Endothelial cell of umbilical vein (primary cell): ENCODE results near the gene CBX6. TPM values are rescaled to one million over a fixed set of nuclear protein-coding genes. Genes with fewer than 3 reads are reported as not detected.

Experiments used
- BruUV-seq: library from RNA; stranded (reverse); fragments of 400-500 nt; replicated peaks from 2 replicates; lab custom pipeline; 2021; lab: Mats Ljungman, UMichigan
- CTCF ChIA-PET: fragments of 300-600, 350-600 bp; sonication (Branson Sonifier 250); formaldehyde crosslinking; loops from one replicate; lab custom pipeline; 2021; ENCODE audit warnings: antibody characterized with exemption, inconsistent platforms; lab: Charles Lee
- POLR2A ChIA-PET: fragments of 300-600, 350-600 bp; sonication (Branson Sonifier 250); formaldehyde crosslinking; loops from one replicate; lab custom pipeline; 2021; ENCODE audit warnings: antibody characterized with exemption, inconsistent platforms; lab: Charles Lee
- DNase-seq: peaks from one replicate; pipeline ENCODE4 v3.0.0-alpha.2; 2011; ENCODE audit warnings: low read depth, low spot score
- FAIRE-seq: peaks from 2 replicates; lab custom pipeline; 2011; peaks lifted over from hg19 to GRCh38; lab: Jason Lieb, UNC
- H2AFZ ChIP-seq: 2 replicates; pipeline ENCODE4 v1.6.0; 2012; ENCODE audit warnings: low read depth, low read length, control low read depth, inconsistent platforms
- H3K27ac ChIP-seq: 2 replicates; pipeline ENCODE4 v1.5.1; 2011; ENCODE audit warnings: low read depth, mild to moderate bottlenecking, control low read depth, low read length, moderate library complexity; ENCODE audit not compliant: insufficient read depth
- H3K27me3 ChIP-seq, 2 experiments: 2 replicates each; pipeline versions ENCODE4 v1.6.0 to v1.6.1; 2011; ENCODE audit warnings: low read length in 2 of 2, mixed read lengths in 1 of 2; ENCODE audit not compliant: control insufficient read depth in 2 of 2, insufficient read depth in 2 of 2
- H3K36me3 ChIP-seq, 2 experiments: 2 replicates in 1 of 2; 3 replicates in 1 of 2; pipeline ENCODE4 v1.5.1; 2011; ENCODE audit warnings: low read length in 2 of 2, mild to moderate bottlenecking in 1 of 2, moderate library complexity in 1 of 2; ENCODE audit not compliant: control insufficient read depth in 2 of 2, insufficient read depth in 2 of 2; ENCODE audit errors: extremely low read depth in 1 of 2
- H3K4me1 ChIP-seq: 3 replicates; pipeline ENCODE4 v1.5.1; 2011; ENCODE audit warnings: mild to moderate bottlenecking, low read length; ENCODE audit not compliant: control insufficient read depth, insufficient read depth; ENCODE audit errors: extremely low read depth
- H3K4me2 ChIP-seq: 2 replicates; pipeline ENCODE4 v1.6.1; 2011; ENCODE audit warnings: low read length, control low read depth, mixed read lengths; ENCODE audit not compliant: insufficient read depth
- H3K4me3 ChIP-seq, 3 experiments: fragments of 200-600 bp in 1 of 3; sonication (generic), shearing (Covaris generic) in 1 of 3; replicated peaks in 1 of 3; 2 replicates each; pipeline ENCODE4 v1.5.1; 2011 to 2016; ENCODE audit warnings: control low read depth in 3 of 3, low read length in 3 of 3, mild to moderate bottlenecking in 2 of 3, inconsistent platforms in 1 of 3, low read depth in 1 of 3, moderate library complexity in 1 of 3; ENCODE audit not compliant: insufficient read depth in 1 of 3
- H3K79me2 ChIP-seq: 2 replicates; pipeline ENCODE4 v1.6.0; 2012; ENCODE audit warnings: low read length, inconsistent platforms; ENCODE audit not compliant: control insufficient read depth, insufficient read depth
- H3K9ac ChIP-seq: replicated peaks from 2 replicates; pipeline ENCODE3; 2011; ENCODE audit warnings: low read length, control low read depth; ENCODE audit not compliant: insufficient read depth; ENCODE audit errors: extremely low read depth
- H3K9me1 ChIP-seq: replicated peaks from 3 replicates; pipeline ENCODE4 v1.6.0; 2011; ENCODE audit warnings: mild to moderate bottlenecking, low read length; ENCODE audit not compliant: control insufficient read depth, insufficient read depth; ENCODE audit errors: extremely low read depth
- H3K9me3 ChIP-seq: replicated peaks from 2 replicates; pipeline ENCODE4 v1.5.1; 2012; ENCODE audit warnings: low read length, inconsistent platforms; ENCODE audit not compliant: control insufficient read depth, insufficient read depth
- H4K20me1 ChIP-seq: replicated peaks from 2 replicates; pipeline ENCODE3; 2011; ENCODE audit warnings: mild to moderate bottlenecking, low read length; ENCODE audit not compliant: control insufficient read depth, insufficient read depth; ENCODE audit errors: extremely low read depth
- CTCF ChIP-seq, 2 donors: IDR thresholded peaks; 1 replicate in 1 of 2; 2 replicates in 1 of 2; pipeline ENCODE4 v1.5.1; 2011; ENCODE audit warnings: low read length in 2 of 2, mild to moderate bottlenecking in 2 of 2, moderate library complexity in 2 of 2, control low read depth in 1 of 2, inconsistent platforms in 1 of 2, low read depth in 1 of 2; ENCODE audit not compliant: insufficient read depth in 1 of 2; ENCODE audit errors: extremely low read depth in 1 of 2
- EZH2 ChIP-seq: IDR thresholded peaks from 2 replicates; pipeline ENCODE4 v1.6.1; 2012; ENCODE audit warnings: borderline replicate concordance, low read depth, mild to moderate bottlenecking, moderate library complexity, low read length, inconsistent platforms; ENCODE audit not compliant: severe bottlenecking
- FOS ChIP-seq: IDR thresholded peaks from 2 replicates; pipeline ENCODE4 v1.6.1; 2011; ENCODE audit warnings: mild to moderate bottlenecking, low read length, moderate library complexity, borderline replicate concordance; ENCODE audit not compliant: insufficient read depth
- GATA2 ChIP-seq: IDR thresholded peaks from 2 replicates; pipeline ENCODE4 v1.7.0; 2011; ENCODE audit warnings: low read depth, mild to moderate bottlenecking, moderate library complexity, mixed read lengths, low read length; ENCODE audit not compliant: insufficient read length, insufficient read depth
- JUN ChIP-seq: IDR thresholded peaks from 2 replicates; pipeline ENCODE4 v1.6.1; 2011; ENCODE audit warnings: borderline replicate concordance, low read depth; ENCODE audit not compliant: insufficient read length, insufficient read depth
- MAX ChIP-seq: IDR thresholded peaks from 2 replicates; pipeline ENCODE4 v1.6.1; 2011; ENCODE audit not compliant: insufficient read depth, insufficient read length
- MYC ChIP-seq: IDR thresholded peaks from one replicate; pipeline ENCODE4 v1.6.1; 2011; ENCODE audit warnings: mild to moderate bottlenecking, low read depth, low read length
- POLR2A ChIP-seq: IDR thresholded peaks from 2 replicates; pipeline ENCODE4 v1.6.1; 2012; ENCODE audit warnings: low read depth, mild to moderate bottlenecking, control low read depth, low read length
- POLR2AphosphoS5 ChIP-seq: IDR thresholded peaks from 2 replicates; pipeline ENCODE4 v1.6.1; 2012; ENCODE audit warnings: low read depth, mild to moderate bottlenecking, control low read depth, low read length, moderate library complexity; ENCODE audit not compliant: insufficient read depth
- dilution Hi-C: fragments of 300-500 bp; cut with MboI; formaldehyde crosslinking; loops from one replicate; pipeline ENCODE4 v1.15.0; 2019; ENCODE audit warnings: low sequenced_read_pairs; ENCODE audit not compliant: extremely low pct_ligation_motif_present
- intact Hi-C: fragments of 100-400 bp; cut with micrococcal nuclease; formaldehyde crosslinking; loops from one replicate; pipeline ENCODE4 v1.10.0; 2022
- polyA plus RNA-seq, 4 experiments: library from polyadenylated mRNA; depleted of rRNA in 3 of 4; stranded (reverse) in 3 of 4; unstranded in 1 of 4; fragments of >200 nt; gene quantifications; 2 replicates each; pipeline versions ENCODE4 v1.2.1 to v1.2.3, GENCODE V29; 2011 to 2012; ENCODE audit warnings: missing spikeins in 1 of 4
- total RNA-seq: library from RNA; stranded (reverse); gene quantifications from 2 replicates; pipeline ENCODE4 v1.2.3, GENCODE V29; 2021

Gene CBX6
- total and polyA plus RNA-seq, 2 donors (not counting 3 experiments of a cell fraction or from before 2014, with no cell fraction given): 14.9 to 62.6 TPM

DNA sequence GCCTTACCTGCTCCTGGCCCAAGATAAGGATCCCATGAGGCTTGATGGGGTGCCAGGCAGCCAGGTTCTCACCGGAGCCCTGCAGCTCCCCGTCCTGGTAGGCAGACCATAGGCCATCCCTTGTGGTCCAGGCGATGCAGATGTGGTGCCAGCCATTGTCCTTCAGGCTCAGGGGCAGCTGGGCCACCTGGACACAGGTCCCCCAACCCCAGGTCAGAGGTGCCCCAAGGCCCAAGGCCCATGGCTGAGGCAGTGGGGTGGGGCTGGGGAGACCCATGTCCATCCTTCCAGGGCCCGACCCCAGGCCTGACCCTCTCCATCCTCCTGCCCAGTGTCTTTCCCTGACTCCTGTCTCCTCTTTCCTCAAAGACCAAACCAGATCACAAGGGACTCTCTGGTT is 48.9 kb downstream of the CBX6 start:
- Histone ChIP-seq H4K20me1 (no peaks in the 10 kb centered on the region), H3K9ac (no peak overlapping the region), H3K27ac (no peak overlapping the region), H3K4me1 (no peaks in the 10 kb centered on the region), H3K27me3 (peaks cover 0 to 1% of the 10 kb centered on the region in 2 experiments), H3K9me3 (no peaks in the 10 kb centered on the region), H3K79me2 (no peaks in the 10 kb centered on the region), H2AFZ (no peak overlapping the region), H3K4me2 (no peak overlapping the region), H3K9me1 (no peaks in the 10 kb centered on the region), H3K36me3 (no peaks in the 10 kb centered on the region), H3K4me3 (no peak overlapping the region)
- intact Hi-C loops (no loop called here), dilution Hi-C loops (no loop called here)
- TF ChIP-seq CTCF (IDR thresholded peaks at IDR 0.05; ENCODE audit: extremely low read depth in 1 of 2, insufficient read depth in 1 of 2, low read depth in 1 of 2, low read length in 2 of 2) (no peak), POLR2AphosphoS5 (no peak), MAX (no peak), POLR2A (no peak), JUN (no peak), MYC (no peak), GATA2 (no peak), EZH2 (no peak), FOS (no peak)
- DNase-seq (no peak), FAIRE-seq (no peak)
- ChIA-PET CTCF (interaction anchor here (1.2 kb wide), 1 partner anchor 47 kb away, joined by 3 read pairs; no protein-coding TSS in a partner anchor), POLR2A (no interaction called here)
- no TSS peak for BruUV-seq
